H9 (cell line): ENCODE measurements around the gene FOXP2. TPM values are rescaled to one million over a fixed set of nuclear protein-coding genes. Genes with fewer than 3 reads are reported as not detected.
"Not testable (repeated sequence)": the region's sequence is repeated elsewhere in the genome, so short reads cannot be mapped to it uniquely, and the experiment has no call there.

Source experiments
- DNase-seq: peaks from one replicate; pipeline ENCODE4 v3.0.0-alpha.2; 2017
- H2AFZ ChIP-seq: one replicate; pipeline ENCODE4 v1.6.1; 2013; ENCODE audit warnings: mild to moderate bottlenecking, low read length, control low read depth, moderate library complexity
- H2AK5ac ChIP-seq: 2 replicates; pipeline ENCODE4 v1.6.1; 2013; ENCODE audit warnings: low read length, control low read depth, mixed read lengths; ENCODE audit not compliant: insufficient read length
- H2BK120ac ChIP-seq: one replicate; pipeline ENCODE4 v1.6.1; 2013; ENCODE audit warnings: low read depth, mild to moderate bottlenecking, low read length, control low read depth, inconsistent platforms; ENCODE audit not compliant: poor library complexity, severe bottlenecking
- H2BK12ac ChIP-seq: 2 replicates; pipeline ENCODE4 v1.6.1; 2013; ENCODE audit warnings: low read length, control low read depth, mixed read lengths, low read depth; ENCODE audit not compliant: insufficient read length
- H2BK15ac ChIP-seq: 2 replicates; pipeline ENCODE4 v1.6.1; 2013; ENCODE audit warnings: low read depth, low read length, control low read depth
- H2BK20ac ChIP-seq: one replicate; pipeline ENCODE4 v1.6.1; 2013; ENCODE audit warnings: low read depth, mild to moderate bottlenecking, low read length, control low read depth, inconsistent platforms; ENCODE audit not compliant: poor library complexity, severe bottlenecking
- H2BK5ac ChIP-seq: 2 replicates; pipeline ENCODE4 v1.6.1; 2013; ENCODE audit warnings: low read length, control low read depth, mixed read lengths; ENCODE audit not compliant: insufficient read length
- H3K14ac ChIP-seq: 2 replicates; pipeline ENCODE4 v1.6.1; 2013; ENCODE audit warnings: low read length, control low read depth; ENCODE audit not compliant: insufficient read depth
- H3K18ac ChIP-seq: 2 replicates; pipeline ENCODE4 v1.6.1; 2013; ENCODE audit warnings: low read depth, mild to moderate bottlenecking, mixed read lengths, low read length, control low read depth; ENCODE audit not compliant: insufficient read length
- H3K23ac ChIP-seq: 2 replicates; pipeline ENCODE4 v1.6.1; 2013; ENCODE audit warnings: low read length, control low read depth, mixed read lengths, low read depth; ENCODE audit not compliant: insufficient read length
- H3K23me2 ChIP-seq: 2 replicates; pipeline ENCODE4 v1.6.1; 2013; ENCODE audit warnings: low read depth, mild to moderate bottlenecking, mixed read lengths, low read length, control low read depth; ENCODE audit not compliant: insufficient read length, poor library complexity, severe bottlenecking
- H3K27ac ChIP-seq: 2 replicates; pipeline ENCODE4 v1.5.1; 2013; ENCODE audit warnings: low read length, control low read depth, mixed read lengths, low read depth; ENCODE audit not compliant: insufficient read length
- H3K27me3 ChIP-seq: 2 replicates; pipeline ENCODE4 v1.6.1; 2013; ENCODE audit warnings: low read length, control low read depth, inconsistent platforms; ENCODE audit not compliant: insufficient read depth
- H3K4ac ChIP-seq: 2 replicates; pipeline ENCODE4 v1.6.1; 2013; ENCODE audit warnings: low read depth, mild to moderate bottlenecking, control low read depth, inconsistent platforms, low read length, moderate library complexity
- H3K4me1 ChIP-seq: 2 replicates; pipeline ENCODE4 v1.6.1; 2013; ENCODE audit warnings: low read length, control low read depth, inconsistent platforms; ENCODE audit not compliant: insufficient read depth
- H3K4me2 ChIP-seq: 2 replicates; pipeline ENCODE4 v1.6.1; 2013; ENCODE audit warnings: low read length, control low read depth, mixed read lengths; ENCODE audit not compliant: insufficient read length, insufficient read depth
- H3K56ac ChIP-seq: 2 replicates; pipeline ENCODE4 v1.6.1; 2013; ENCODE audit warnings: low read depth, mild to moderate bottlenecking, mixed read lengths, low read length, control low read depth; ENCODE audit not compliant: insufficient read length
- H3K79me1 ChIP-seq: 2 replicates; pipeline ENCODE4 v1.6.1; 2013; ENCODE audit warnings: low read depth, mild to moderate bottlenecking, moderate library complexity, low read length, control low read depth, inconsistent platforms; ENCODE audit not compliant: insufficient read depth, poor library complexity, severe bottlenecking
- H3K79me2 ChIP-seq: 2 replicates; pipeline ENCODE4 v1.6.1; 2013; ENCODE audit warnings: low read length, control low read depth, inconsistent platforms; ENCODE audit not compliant: insufficient read depth
- H3K9ac ChIP-seq: 2 replicates; pipeline ENCODE4 v1.6.1; 2013; ENCODE audit warnings: low read length, control low read depth, mixed read lengths; ENCODE audit not compliant: insufficient read length; ENCODE audit errors: extremely low read depth
- H3K9me3 ChIP-seq: one replicate; pipeline ENCODE4 v1.6.1; 2013; ENCODE audit warnings: low read depth, low read length, inconsistent platforms; ENCODE audit not compliant: control insufficient read depth
- H3T11ph ChIP-seq: one replicate; pipeline ENCODE4 v1.6.1; 2013; ENCODE audit warnings: mild to moderate bottlenecking, low read length, control low read depth, inconsistent platforms
- H4K20me1 ChIP-seq: one replicate; pipeline ENCODE4 v1.6.1; 2013; ENCODE audit not compliant: control insufficient read depth, insufficient read length, insufficient read depth
- H4K5ac ChIP-seq: 2 replicates; pipeline ENCODE4 v1.6.1; 2013; ENCODE audit warnings: low read depth, mild to moderate bottlenecking, mixed read lengths, low read length, control low read depth; ENCODE audit not compliant: insufficient read length
- H4K8ac ChIP-seq: replicated peaks from 2 replicates; pipeline ENCODE4 v1.6.1; 2013; ENCODE audit warnings: low read length, control low read depth, mixed read lengths, low read depth; ENCODE audit not compliant: insufficient read length
- H4K91ac ChIP-seq: 2 replicates; pipeline ENCODE4 v1.6.1; 2013; ENCODE audit warnings: low read depth, mild to moderate bottlenecking, moderate library complexity, mixed read lengths, low read length, control low read depth; ENCODE audit not compliant: insufficient read length
- H3K27ac Mint-ChIP-seq, 3 experiments: 2 replicates in 2 of 3; 3 replicates in 1 of 3; pipeline ENCODE4 v1.8.0; 2020 to 2021; ENCODE audit warnings: mixed read lengths in 3 of 3, mild to moderate bottlenecking in 1 of 3, moderate library complexity in 1 of 3
- H3K27me3 Mint-ChIP-seq: 2 replicates; pipeline ENCODE4 v1.8.0; 2021; ENCODE audit warnings: low read depth, mild to moderate bottlenecking, moderate library complexity, mixed read lengths
- H3K36me3 Mint-ChIP-seq, 3 experiments: 2 replicates in 2 of 3; 3 replicates in 1 of 3; pipeline ENCODE4 v1.8.0; 2020 to 2021; ENCODE audit warnings: low read depth in 3 of 3, mixed read lengths in 3 of 3; ENCODE audit not compliant: insufficient read depth in 1 of 3
- H3K4me1 Mint-ChIP-seq, 2 experiments: 2 replicates each; pipeline ENCODE4 v1.8.0; 2020; ENCODE audit warnings: mixed read lengths in 2 of 2
- H3K4me3 Mint-ChIP-seq, 2 experiments: 2 replicates in 1 of 2; 3 replicates in 1 of 2; pipeline ENCODE4 v1.8.0; 2020 to 2021; ENCODE audit warnings: mild to moderate bottlenecking in 2 of 2, mixed read lengths in 2 of 2, moderate library complexity in 1 of 2
- H3K9me3 Mint-ChIP-seq, 2 experiments: 2 replicates in 1 of 2; 3 replicates in 1 of 2; pipeline ENCODE4 v1.8.0; 2020; ENCODE audit warnings: mild to moderate bottlenecking in 2 of 2, mixed read lengths in 2 of 2, moderate library complexity in 1 of 2
- WGBS: extraction: QIAGEN DNeasy Blood & Tissue Kit; methylation state at CpG from one replicate; pipeline ENCODE4 v1.1.7; 2013; ENCODE audit warnings: missing lambda C conversion rate, low lambda C conversion rate, mixed read lengths; ENCODE audit not compliant: insufficient read length; ENCODE audit errors: extremely low coverage; 5-methylcytosine and 5-hydroxymethylcytosine counted together
- total RNA-seq: library from RNA; stranded (reverse); gene quantifications from 2 replicates; pipeline ENCODE4 v1.2.1, GENCODE V29; 2021
- TF ChIP-seq, protein P1 (sequence below): fragments of 200-600 bp; sonication (generic); conservative IDR thresholded peaks from 3 replicates; pipeline ENCODE4 v1.8.0; 2021; ENCODE audit warnings: antibody characterized with exemption, mild to moderate bottlenecking

FOXP2 gene
- total RNA-seq, 1 experiment from 2014 or later, result not detected

GRCh38 chr7:114575098-114575497 lies 160.5 kb downstream of the FOXP2 start:
- Histone ChIP-seq H2AFZ (no peak overlapping the region), H4K20me1 (no peaks in the 10 kb centered on the region), H3K79me2 (no peaks in the 10 kb centered on the region)

DNA sequence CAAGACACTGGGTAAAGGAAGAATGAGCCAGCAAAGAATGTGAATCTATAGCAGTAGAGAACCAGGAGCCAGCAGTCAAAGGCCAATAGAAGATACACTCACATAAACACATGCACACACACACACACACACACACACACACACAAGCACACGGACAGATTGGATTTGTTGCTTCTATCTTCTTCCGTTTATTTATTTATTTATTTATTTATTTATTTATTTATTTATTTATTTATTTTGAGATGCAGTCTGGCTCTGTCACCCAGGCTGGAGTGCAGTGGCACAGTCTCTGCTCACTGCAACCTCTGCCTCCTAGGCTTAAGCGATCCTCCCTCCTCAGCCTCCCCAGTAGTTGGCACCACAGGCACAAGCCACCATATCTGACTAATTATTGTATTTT lies 166.3 kb downstream of the FOXP2 start:
- H3K27me3 ChIP-seq, result not testable (repeated sequence)

More at GRCh38 chr7:114575098-114575497, 160.5 kb downstream of the FOXP2 start:
- Histone ChIP-seq H3K27ac (no peak overlapping the region), H2BK120ac (no peak overlapping the region), H3K9me3 (no peaks in the 10 kb centered on the region), H2BK5ac (no peak overlapping the region), H4K8ac (no peak overlapping the region), H3K23me2 (no peaks in the 10 kb centered on the region), H4K5ac (no peak overlapping the region), H3K14ac (no peak overlapping the region), H2BK15ac (no peak overlapping the region), H3K18ac (no peak overlapping the region), H3T11ph (no peak overlapping the region), H3K79me1 (no peaks in the 10 kb centered on the region), H2BK20ac (no peak overlapping the region), H3K27me3 (no peaks in the 10 kb centered on the region), H3K4ac (no peak overlapping the region), H3K56ac (no peak overlapping the region), H3K4me2 (no peak overlapping the region), H3K4me1 (no peaks in the 10 kb centered on the region), H3K9ac (no peak overlapping the region), H2BK12ac (no peak overlapping the region), H2AK5ac (no peak overlapping the region), H4K91ac (no peak overlapping the region), H3K23ac (no peak overlapping the region)
- no CpG with 5 or more reads among the region's 4 CpGs for WGBS
- H3K4me3 Mint-ChIP-seq, result no peak overlapping the region
- TF ChIP-seq, protein P1, sequence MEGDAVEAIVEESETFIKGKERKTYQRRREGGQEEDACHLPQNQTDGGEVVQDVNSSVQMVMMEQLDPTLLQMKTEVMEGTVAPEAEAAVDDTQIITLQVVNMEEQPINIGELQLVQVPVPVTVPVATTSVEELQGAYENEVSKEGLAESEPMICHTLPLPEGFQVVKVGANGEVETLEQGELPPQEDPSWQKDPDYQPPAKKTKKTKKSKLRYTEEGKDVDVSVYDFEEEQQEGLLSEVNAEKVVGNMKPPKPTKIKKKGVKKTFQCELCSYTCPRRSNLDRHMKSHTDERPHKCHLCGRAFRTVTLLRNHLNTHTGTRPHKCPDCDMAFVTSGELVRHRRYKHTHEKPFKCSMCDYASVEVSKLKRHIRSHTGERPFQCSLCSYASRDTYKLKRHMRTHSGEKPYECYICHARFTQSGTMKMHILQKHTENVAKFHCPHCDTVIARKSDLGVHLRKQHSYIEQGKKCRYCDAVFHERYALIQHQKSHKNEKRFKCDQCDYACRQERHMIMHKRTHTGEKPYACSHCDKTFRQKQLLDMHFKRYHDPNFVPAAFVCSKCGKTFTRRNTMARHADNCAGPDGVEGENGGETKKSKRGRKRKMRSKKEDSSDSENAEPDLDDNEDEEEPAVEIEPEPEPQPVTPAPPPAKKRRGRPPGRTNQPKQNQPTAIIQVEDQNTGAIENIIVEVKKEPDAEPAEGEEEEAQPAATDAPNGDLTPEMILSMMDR, result no peak
- H3K36me3 Mint-ChIP-seq, result no peaks in the 10 kb centered on the region
- no peaks in the 10 kb centered on the region for H3K27me3 Mint-ChIP-seq
- DNase-seq, result no peak
- H3K27ac Mint-ChIP-seq, result no peak overlapping the region
- no peaks in the 10 kb centered on the region; a peak in 1 of 4 replicates for H3K4me1 Mint-ChIP-seq
- H3K9me3 Mint-ChIP-seq, result no peaks in the 10 kb centered on the region

More for the DNA sequence above, 166.3 kb downstream of the FOXP2 start:
- H4K8ac ChIP-seq, H3K79me1 ChIP-seq, H2BK120ac ChIP-seq, H3K27ac Mint-ChIP-seq, H3K79me2 ChIP-seq, H3K4me1 ChIP-seq, H4K20me1 ChIP-seq, H3K14ac ChIP-seq, H3K9ac ChIP-seq, H3K4me2 ChIP-seq, DNase-seq, H3K4me1 Mint-ChIP-seq, H3K4me3 Mint-ChIP-seq, H3K9me3 ChIP-seq, H2BK15ac ChIP-seq, H3K23ac ChIP-seq, H2AFZ ChIP-seq, H3K9me3 Mint-ChIP-seq, H3K18ac ChIP-seq, H4K91ac ChIP-seq, H4K5ac ChIP-seq, H3K56ac ChIP-seq, H2AK5ac ChIP-seq, H3K36me3 Mint-ChIP-seq, H2BK5ac ChIP-seq, H3K4ac ChIP-seq, H2BK12ac ChIP-seq, H3K27me3 Mint-ChIP-seq, H2BK20ac ChIP-seq, H3K23me2 ChIP-seq, H3K27ac ChIP-seq, H3T11ph ChIP-seq: not testable (repeated sequence)
- no CpG with 5 or more reads among the region's 3 CpGs for WGBS
